Measurements from ENCODE around the gene UCN2. TPM values are rescaled to one million over a fixed set of nuclear protein-coding genes. Genes with fewer than 3 reads are reported as not detected.

Gene UCN2
- total and polyA plus RNA-seq, 8 donors, result 0.11 to 0.37 (median 0.20) TPM; not detected in 2

- DNase-seq (peak in 1 of 4 donors; percentile 73), ATAC-seq (no peak)
- intact Hi-C loops (cut with DNase I), result no loop called here
- Histone ChIP-seq H3K27ac (no peak overlapping the region), H3K9me3 (no peaks in the 10 kb centered on the region), H3K27me3 (no peaks in the 10 kb centered on the region), H3K4me1 (peaks cover 0 to 32% of the 10 kb centered on the region in 2 donors), H3K4me3 (no peak overlapping the region), H3K36me3 (no peaks in the 10 kb centered on the region)
- no peak for TF ChIP-seq CTCF (IDR thresholded peaks at IDR 0.05)
These were observed 3.9 kb upstream of the UCN2 start for GRCh38 chr3:48567500-48567899.

- Histone ChIP-seq H3K36me3 (no peaks in the 10 kb centered on the region), H3K4me1 (peaks cover 0 to 32% of the 10 kb centered on the region in 2 donors), H3K4me3 (no peak overlapping the region), H3K27me3 (no peaks in the 10 kb centered on the region), H3K9me3 (no peaks in the 10 kb centered on the region), H3K27ac (no peak overlapping the region)
- no peak for TF ChIP-seq CTCF (IDR thresholded peaks at IDR 0.05)
- no peak for DNase-seq
- ATAC-seq, result no peak
- intact Hi-C loops (cut with DNase I), result no loop called here
These were observed 3.5 kb upstream of the UCN2 start for GRCh38 chr3:48567090-48567489.

- Histone ChIP-seq H3K36me3 (no peaks in the 10 kb centered on the region), H3K9me3 (no peaks in the 10 kb centered on the region), H3K27me3 (no peaks in the 10 kb centered on the region), H3K4me1 (peaks cover 0 to 36% of the 10 kb centered on the region in 2 donors), H3K27ac (no peak overlapping the region), H3K4me3 (no peak overlapping the region)
- intact Hi-C loops (cut with DNase I), result no loop called here
- ATAC-seq, result no peak
- no peak for TF ChIP-seq CTCF (IDR thresholded peaks at IDR 0.05)
- no peak for DNase-seq
These were observed 2.8 kb upstream of the UCN2 start for GRCh38 chr3:48566401-48566760.

- Histone ChIP-seq H3K4me1 (peaks cover under 1 to 42% of the 10 kb centered on the region in 2 donors), H3K4me3 (no peak overlapping the region), H3K9me3 (no peaks in the 10 kb centered on the region), H3K36me3 (no peaks in the 10 kb centered on the region), H3K27ac (no peak overlapping the region), H3K27me3 (no peaks in the 10 kb centered on the region)
- ATAC-seq (no peak), DNase-seq (peak in 1 of 4 donors; percentile 69)
- intact Hi-C loops (cut with DNase I), result no loop called here
- no peak for TF ChIP-seq CTCF (IDR thresholded peaks at IDR 0.05)
These were observed 2.2 kb upstream of the UCN2 start for GRCh38 chr3:48565591-48566400.

- intact Hi-C loops (cut with DNase I), result no loop called here
- Histone ChIP-seq H3K4me1 (peaks cover 7 to 48% of the 10 kb centered on the region in 2 donors), H3K36me3 (no peaks in the 10 kb centered on the region), H3K27me3 (no peaks in the 10 kb centered on the region), H3K9me3 (no peaks in the 10 kb centered on the region), H3K27ac (no peak overlapping the region), H3K4me3 (no peak overlapping the region)
- no peak for TF ChIP-seq CTCF (IDR thresholded peaks at IDR 0.05)
- DNase-seq (peak in 1 of 4 donors; percentile 71), ATAC-seq (no peak)
These were observed 1.6 kb upstream of the UCN2 start for GRCh38 chr3:48565186-48565585.
